ENCODE results near the gene PPM1E.

DNA sequence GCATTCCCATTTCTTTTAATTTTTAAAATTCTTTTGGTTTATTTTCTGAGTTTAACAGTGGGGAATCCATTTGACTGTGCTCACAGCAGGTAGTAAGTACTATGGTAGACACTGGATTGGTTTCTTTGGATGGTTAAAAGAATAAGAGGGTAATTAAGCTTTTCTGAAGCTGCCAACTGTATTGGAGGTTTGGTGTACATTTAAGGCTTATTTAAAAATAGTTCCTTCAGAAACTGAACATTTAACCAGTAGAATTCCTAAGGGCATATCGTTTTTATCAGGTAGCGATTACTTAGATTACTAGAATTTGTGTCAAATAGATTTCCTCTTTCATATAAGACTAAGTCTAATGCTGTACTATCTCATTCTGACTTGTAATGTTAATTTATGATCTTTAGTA is 162.4 kb downstream of the PPM1E start:
- TF ChIP-seq, protein P1, sequence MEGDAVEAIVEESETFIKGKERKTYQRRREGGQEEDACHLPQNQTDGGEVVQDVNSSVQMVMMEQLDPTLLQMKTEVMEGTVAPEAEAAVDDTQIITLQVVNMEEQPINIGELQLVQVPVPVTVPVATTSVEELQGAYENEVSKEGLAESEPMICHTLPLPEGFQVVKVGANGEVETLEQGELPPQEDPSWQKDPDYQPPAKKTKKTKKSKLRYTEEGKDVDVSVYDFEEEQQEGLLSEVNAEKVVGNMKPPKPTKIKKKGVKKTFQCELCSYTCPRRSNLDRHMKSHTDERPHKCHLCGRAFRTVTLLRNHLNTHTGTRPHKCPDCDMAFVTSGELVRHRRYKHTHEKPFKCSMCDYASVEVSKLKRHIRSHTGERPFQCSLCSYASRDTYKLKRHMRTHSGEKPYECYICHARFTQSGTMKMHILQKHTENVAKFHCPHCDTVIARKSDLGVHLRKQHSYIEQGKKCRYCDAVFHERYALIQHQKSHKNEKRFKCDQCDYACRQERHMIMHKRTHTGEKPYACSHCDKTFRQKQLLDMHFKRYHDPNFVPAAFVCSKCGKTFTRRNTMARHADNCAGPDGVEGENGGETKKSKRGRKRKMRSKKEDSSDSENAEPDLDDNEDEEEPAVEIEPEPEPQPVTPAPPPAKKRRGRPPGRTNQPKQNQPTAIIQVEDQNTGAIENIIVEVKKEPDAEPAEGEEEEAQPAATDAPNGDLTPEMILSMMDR (IDR thresholded peaks at IDR 0.05), result no peak
- TF ChIP-seq EP300 (IDR thresholded peaks at IDR 0.05), result no peak
- TF ChIP-seq POLR2AphosphoS5 (IDR thresholded peaks at IDR 0.05), result no peak
